HG03039 (cell line): ENCODE data around the gene ULK1.
"Not testable (repeated sequence)": the region's sequence is repeated elsewhere in the genome, so short reads cannot be mapped to it uniquely, and the experiment has no call there.

Experiments
- ATAC-seq: cut with Tn5 transposase; IDR thresholded peaks from one replicate; pipeline ENCODE4 v1.9.1; 2021; ENCODE audit warnings: mild to moderate bottlenecking, moderate library complexity; ENCODE audit not compliant: unreplicated experiment

ULK1 gene

GRCh38 chr12:131861261-131862083 is 33.0 kb upstream of the ULK1 start:
- ATAC-seq: no peak

DNA sequence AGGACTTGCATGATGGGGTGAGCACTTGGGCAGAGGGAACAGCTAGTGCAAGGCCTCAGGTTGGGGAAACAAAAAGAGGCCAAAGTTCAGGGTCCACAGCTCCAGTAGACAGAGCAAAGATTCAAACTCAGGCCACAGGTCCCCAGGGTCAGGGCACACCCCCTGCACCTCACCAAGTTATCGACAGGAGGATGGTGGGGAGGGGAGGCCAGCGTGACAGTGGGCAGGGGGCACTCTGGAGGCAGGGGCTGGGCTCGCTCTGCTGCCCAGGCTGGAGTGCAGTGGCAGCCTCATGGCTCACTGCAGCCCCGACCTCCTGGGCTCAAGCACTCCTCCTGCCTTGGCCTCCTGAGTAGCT is 32.4 kb upstream of the ULK1 start:
- ATAC-seq: no peak

- no peak for ATAC-seq
These were observed 31.8 kb upstream of the ULK1 start for GRCh38 chr12:131862600-131862993.

DNA sequence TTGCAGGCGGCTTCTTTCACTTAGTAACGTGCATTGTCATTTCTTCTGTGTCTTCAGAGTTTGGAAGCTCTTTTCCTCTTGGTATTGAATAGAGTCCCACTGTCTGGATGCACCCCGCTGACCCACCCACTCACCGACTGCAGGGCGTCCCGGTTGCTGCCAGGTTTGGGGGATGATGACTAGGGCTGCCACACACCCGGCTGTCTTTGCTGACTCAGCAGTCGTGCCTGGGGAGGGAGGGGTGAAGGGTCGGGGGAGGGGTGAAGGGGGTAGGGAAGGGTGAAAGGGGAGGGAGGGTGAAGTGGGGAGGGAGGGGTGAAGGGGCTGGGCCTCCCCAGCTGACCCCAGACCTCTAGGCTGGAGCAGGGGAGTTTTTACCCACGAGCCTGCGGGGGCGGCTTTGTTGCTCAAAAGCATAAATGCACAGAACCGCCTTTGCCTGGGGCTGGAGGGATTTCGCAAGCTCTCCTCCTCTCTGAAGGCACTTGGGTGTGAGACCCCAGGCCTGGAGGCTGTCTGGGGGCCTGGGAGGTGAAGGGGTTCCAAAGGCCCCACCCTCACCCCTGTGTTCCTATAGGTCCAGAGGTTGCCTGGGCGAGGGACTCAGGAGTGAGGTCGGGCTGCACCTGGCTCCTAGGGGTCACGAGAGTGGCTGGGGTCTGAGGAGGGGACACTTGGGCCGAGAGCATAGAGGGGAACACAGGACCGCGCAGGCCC is 31.3 kb upstream of the ULK1 start:
- no peak for ATAC-seq

GRCh38 chr12:131863711-131864396 is 30.6 kb upstream of the ULK1 start:
- ATAC-seq: no peak

- ATAC-seq: no peak
These were observed 30.0 kb upstream of the ULK1 start for GRCh38 chr12:131864469-131864868.

DNA sequence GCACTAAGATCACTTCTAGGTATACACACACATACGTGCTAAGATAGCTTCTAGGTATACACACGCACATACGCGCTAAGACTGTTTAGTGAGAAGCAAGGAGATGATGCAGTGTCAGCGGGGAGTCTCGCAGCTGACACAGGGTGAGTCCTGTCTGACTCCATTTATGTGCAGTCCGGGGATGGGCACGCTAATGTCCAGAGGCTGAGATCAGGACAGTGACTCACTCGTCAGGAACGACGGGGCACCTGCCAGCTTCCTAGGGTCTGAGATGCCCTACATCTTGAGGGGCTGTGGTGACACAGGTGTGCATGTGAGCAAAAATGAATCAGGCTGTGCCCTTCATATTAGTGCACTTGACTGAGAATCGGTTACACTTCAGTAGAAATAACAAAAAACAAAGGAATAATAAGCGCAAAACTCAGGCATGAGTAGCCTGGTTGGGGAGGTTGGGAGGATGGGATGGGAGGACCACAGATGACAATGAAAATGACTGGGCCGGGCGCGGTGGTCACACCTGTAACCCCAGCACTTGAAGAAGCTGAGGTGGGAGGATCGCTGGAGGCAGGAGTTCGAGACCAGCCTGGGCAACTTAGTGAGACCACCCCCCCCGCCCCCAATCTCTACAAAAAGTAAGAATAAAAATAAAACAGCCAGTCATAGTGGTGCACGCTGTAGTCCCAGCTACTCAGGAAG is 29.1 kb upstream of the ULK1 start:
- no peak for ATAC-seq

GRCh38 chr12:131867471-131867870 is 27.0 kb upstream of the ULK1 start:
- ATAC-seq: no peak

GRCh38 chr12:131867891-131868675 is 26.3 kb upstream of the ULK1 start:
- ATAC-seq: no peak

GRCh38 chr12:131869871-131870418 is 24.5 kb upstream of the ULK1 start:
- ATAC-seq: no peak

DNA sequence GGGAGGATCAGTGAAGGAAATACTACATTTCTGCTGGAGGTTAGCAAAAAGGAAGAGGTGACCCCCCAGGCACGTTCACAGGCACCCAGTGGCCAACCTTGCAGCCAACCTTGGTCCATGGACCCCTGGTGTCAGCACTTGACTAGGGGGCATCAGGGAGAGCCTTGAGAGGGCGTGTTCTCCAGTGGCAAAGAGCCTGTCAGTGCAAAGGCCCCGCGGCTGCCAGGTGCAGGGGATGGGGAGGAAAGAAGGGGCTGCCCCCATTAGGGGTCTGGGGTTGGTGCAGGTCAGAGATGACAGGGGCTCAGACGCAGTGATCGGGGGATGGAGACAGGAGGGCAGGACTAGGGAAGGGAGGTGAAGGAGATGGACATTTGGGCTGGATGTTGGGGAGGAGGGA is 22.7 kb upstream of the ULK1 start:
- ATAC-seq: no peak

DNA sequence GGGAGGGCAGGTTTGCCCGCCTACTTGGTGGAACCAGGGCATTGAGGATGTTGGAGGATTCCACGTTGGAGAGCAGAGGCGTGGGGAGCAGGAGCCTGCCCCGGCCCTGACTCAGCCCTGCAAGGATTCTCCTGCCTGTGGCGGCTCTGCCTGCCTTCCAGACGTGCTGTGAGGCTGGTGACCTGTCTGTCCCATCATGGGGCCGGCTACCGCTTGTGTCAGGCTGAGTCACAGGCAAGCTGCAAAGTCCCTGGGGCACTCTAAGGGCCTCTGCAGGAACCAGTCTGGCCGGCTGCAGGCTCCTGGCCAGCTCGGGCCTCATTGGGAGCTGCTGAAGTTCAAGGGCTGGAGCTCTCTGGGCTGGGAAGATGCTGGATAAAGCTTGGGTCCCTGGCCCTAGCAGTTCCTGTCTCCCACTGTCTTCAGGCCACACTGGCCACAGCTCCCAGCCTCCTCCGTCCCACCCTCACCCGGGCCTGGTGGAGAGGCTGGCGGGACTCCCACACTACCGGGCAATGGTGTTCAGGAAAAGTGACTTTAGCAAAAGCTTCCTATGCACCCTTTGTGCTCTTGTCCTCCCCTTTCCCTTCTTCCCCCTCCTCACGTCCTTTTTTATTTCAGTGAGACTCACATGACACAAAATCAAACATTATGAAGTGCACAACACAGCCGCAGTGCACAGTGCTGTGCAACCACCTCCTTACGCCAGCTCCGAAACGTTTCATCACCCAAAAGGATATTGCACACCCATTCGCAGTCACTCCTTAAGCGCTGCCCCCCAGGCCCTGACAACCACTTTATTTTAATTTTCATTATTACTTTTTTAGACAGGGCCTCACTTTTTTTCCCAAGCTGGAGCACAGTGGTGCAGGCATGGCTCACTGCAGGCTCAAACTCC is 22.0 kb upstream of the ULK1 start:
- ATAC-seq: no peak

DNA sequence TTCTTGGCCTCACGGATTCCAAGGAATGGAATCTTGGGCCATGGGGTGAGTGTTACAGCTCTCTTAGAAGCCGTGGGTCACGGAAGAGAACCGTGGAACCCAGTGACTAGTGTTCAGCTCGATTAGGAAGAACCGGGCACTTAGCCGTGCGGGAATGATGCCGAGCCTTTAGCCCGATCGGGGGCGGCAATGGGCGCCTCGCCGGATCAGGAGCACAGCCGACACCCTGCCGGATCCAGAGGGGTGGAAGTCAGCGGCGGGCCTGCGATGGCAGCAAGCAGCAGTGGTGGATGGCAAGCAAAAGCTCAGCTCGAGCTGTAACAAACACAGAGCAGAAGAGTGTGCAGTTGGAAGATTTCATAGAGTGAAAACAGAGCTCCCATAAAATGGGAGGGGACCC is 21.1 kb upstream of the ULK1 start:
- ATAC-seq: no peak

GRCh38 chr12:131874972-131875371 is 19.4 kb upstream of the ULK1 start:
- ATAC-seq: not testable (repeated sequence)

DNA sequence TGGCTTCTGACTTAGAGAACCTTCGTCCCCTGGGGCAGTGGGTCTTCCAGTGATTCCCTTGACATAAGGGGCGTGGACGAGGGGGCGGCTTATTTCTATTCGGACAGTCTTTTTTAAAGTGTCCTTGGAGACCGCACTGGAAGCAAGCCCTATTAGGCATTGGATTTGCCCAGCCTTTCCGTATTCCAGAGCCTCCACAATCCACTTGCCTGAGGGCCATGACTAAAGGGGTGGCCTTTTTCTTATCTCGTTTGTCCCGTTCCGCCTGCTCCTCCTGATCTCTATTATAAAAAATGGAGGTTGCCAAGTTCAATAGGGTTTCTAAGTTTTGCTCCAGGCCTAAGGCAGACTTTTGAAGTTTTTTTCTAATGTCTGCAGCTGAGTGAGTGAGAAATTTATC is 17.2 kb upstream of the ULK1 start:
- ATAC-seq: not testable (repeated sequence)

- not testable (repeated sequence) for ATAC-seq
These were observed 16.0 kb upstream of the ULK1 start for GRCh38 chr12:131878436-131878835.

DNA sequence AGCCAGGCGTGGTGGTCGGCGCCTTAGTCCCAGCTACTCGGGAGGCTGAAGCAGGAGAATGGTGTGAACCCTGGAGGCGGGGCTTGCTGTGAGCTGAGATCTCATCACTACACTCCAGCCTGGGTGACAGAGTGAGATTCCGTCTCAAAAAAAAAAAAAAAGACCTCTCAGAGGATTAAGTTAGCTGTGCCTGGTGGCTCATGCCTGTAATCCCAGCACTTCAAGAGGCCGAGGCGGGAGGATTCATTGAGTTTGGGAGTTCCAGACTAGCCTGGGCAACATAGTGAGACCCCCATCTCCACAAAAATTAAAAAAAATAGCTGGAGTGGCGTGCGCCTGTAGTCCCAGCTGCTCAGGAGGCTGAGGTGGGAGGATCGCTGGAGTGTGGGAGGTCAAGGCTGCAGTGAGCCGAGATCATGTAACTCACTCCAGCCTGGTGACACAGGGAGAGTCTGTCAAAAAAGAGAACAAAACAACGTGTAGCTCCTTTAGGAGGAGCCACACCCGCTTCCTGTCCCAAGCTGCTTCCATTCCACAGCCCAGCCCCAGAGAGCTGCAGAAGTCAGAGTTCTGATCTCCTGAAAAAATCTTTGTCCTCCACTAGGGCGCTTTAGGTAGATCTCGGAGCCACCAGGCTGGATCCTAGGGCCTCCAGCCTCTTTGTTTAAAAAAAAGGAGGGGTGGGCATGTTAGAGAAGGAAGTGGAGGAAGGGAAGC is 11.5 kb upstream of the ULK1 start:
- ATAC-seq: no peak

GRCh38 chr12:131883521-131883900 is 10.9 kb upstream of the ULK1 start:
- no peak for ATAC-seq

- not testable (repeated sequence) for ATAC-seq
These were observed 9.3 kb upstream of the ULK1 start for GRCh38 chr12:131885076-131885475.
